ENCODE measurements around the gene RNF212.

Gene RNF212

GRCh38 chr4:1023075-1023640 lies 90.2 kb downstream of the RNF212 start:
- no peak overlapping the region for H3K4me3 ChIP-seq (ENCODE audit: low read depth, low read length)
- TF ChIP-seq, protein P1, sequence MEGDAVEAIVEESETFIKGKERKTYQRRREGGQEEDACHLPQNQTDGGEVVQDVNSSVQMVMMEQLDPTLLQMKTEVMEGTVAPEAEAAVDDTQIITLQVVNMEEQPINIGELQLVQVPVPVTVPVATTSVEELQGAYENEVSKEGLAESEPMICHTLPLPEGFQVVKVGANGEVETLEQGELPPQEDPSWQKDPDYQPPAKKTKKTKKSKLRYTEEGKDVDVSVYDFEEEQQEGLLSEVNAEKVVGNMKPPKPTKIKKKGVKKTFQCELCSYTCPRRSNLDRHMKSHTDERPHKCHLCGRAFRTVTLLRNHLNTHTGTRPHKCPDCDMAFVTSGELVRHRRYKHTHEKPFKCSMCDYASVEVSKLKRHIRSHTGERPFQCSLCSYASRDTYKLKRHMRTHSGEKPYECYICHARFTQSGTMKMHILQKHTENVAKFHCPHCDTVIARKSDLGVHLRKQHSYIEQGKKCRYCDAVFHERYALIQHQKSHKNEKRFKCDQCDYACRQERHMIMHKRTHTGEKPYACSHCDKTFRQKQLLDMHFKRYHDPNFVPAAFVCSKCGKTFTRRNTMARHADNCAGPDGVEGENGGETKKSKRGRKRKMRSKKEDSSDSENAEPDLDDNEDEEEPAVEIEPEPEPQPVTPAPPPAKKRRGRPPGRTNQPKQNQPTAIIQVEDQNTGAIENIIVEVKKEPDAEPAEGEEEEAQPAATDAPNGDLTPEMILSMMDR (conservative IDR thresholded peaks at IDR 0.05; ENCODE audit: low read depth, low read length), result no peak
- no peak for DNase-seq (ENCODE audit: low read depth)

DNA sequence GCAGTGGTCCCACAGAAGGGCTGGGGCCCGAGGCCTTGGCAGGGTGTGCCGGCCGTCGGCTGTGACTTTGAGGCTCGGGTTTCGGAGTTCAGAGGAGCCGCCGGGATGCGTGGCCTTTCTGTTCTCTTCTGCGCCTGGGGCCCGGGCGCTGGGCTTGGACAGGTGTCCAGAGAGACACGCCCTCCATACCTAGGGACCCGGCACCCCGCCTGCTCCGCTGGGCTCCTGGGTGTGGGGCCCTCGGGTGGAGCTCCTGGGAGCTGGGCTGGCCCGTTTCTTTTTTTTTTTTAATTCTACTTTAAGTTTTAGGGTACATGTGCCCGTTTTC lies 90.7 kb downstream of the RNF212 start:
- no peak overlapping the region for H3K4me3 ChIP-seq (ENCODE audit: low read depth, low read length)
- TF ChIP-seq, protein P1 (conservative IDR thresholded peaks at IDR 0.05; ENCODE audit: low read depth, low read length), result no peak
- DNase-seq (ENCODE audit: low read depth), result no peak

- no peak for DNase-seq (ENCODE audit: low read depth)
- H3K4me3 ChIP-seq (ENCODE audit: low read depth, low read length), result no peak overlapping the region
- TF ChIP-seq, protein P1 (conservative IDR thresholded peaks at IDR 0.05; ENCODE audit: low read depth, low read length), result no peak
These were observed 91.2 kb downstream of the RNF212 start for GRCh38 chr4:1022051-1022738.

All from choroid plexus epithelial cell (primary cell).